ENCODE data around the gene NXPH4. TPM values are rescaled to one million over a fixed set of nuclear protein-coding genes. Genes with fewer than 3 reads are reported as not detected.

Gene NXPH4
- total RNA-seq, 4 donors from 2014 or later, result not detected

DNA sequence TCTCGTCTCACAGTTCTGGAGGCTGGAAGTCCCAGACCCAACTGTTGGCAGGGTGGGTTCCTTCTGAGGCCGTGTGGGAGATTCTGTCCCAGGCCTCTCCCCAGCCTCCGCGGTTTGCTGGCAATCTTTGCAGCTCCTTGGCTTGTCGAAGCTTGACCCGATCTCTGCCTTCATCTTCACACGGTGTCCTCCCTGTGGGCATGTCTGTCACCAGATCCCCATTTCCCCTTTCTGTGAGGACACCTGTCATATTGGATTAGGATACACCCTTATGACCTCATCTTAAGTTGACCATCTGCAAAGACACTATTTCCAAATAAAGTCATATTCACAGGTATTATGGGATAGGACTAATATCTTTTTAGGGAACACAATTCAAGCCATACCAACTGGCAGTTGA lies 46.6 kb upstream of the NXPH4 start:
- TF ChIP-seq, protein P1, sequence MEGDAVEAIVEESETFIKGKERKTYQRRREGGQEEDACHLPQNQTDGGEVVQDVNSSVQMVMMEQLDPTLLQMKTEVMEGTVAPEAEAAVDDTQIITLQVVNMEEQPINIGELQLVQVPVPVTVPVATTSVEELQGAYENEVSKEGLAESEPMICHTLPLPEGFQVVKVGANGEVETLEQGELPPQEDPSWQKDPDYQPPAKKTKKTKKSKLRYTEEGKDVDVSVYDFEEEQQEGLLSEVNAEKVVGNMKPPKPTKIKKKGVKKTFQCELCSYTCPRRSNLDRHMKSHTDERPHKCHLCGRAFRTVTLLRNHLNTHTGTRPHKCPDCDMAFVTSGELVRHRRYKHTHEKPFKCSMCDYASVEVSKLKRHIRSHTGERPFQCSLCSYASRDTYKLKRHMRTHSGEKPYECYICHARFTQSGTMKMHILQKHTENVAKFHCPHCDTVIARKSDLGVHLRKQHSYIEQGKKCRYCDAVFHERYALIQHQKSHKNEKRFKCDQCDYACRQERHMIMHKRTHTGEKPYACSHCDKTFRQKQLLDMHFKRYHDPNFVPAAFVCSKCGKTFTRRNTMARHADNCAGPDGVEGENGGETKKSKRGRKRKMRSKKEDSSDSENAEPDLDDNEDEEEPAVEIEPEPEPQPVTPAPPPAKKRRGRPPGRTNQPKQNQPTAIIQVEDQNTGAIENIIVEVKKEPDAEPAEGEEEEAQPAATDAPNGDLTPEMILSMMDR (IDR thresholded peaks at IDR 0.05 in 4 of 5, conservative IDR thresholded peaks at IDR 0.05 in 1 of 5), result no peak
- TF ChIP-seq POLR2A (IDR thresholded peaks at IDR 0.05), result no peak
- ATAC-seq (no peak), DNase-seq (no peak)
- no peaks in the 10 kb centered on the region for H3K27me3 ChIP-seq
- no peaks in the 10 kb centered on the region for H3K36me3 ChIP-seq
- intact Hi-C loops (cut with DNase I; ENCODE audit: low total_unique reads), result no loop called here
- H3K27ac ChIP-seq, result no peak overlapping the region
- no peaks in the 10 kb centered on the region for H3K9me3 ChIP-seq
- no peaks in the 10 kb centered on the region for H3K4me1 ChIP-seq
- H3K4me3 ChIP-seq, result no peak overlapping the region
- in situ Hi-C loops (cut with MboI; ENCODE audit: low sequenced_read_pairs in 4 of 4), result loop anchor here in 1 of 4 donors (10.0 kb wide), 1 partner anchor 105 kb away; no protein-coding TSS in a partner anchor

DNA sequence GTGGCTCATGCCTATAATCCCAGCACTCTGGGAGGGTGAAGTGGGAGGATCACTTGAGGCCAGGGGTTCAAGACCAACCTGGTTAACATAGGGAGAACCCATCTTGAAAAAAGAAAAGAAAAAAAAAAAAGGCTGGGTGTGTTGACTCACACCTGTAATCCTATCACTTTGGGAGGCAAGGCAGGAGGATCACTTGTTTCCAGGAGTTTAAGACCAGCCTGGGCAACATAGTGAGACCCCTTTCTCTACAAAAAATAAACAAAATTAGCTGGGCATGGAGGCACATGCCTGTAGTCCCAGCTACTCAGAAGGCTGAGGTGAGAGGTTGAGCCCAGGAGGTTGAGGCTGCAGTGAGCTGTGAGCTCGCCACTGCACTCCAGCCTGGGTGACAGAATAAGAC lies 46.2 kb upstream of the NXPH4 start:
- ATAC-seq (no peak), DNase-seq (no peak)
- Histone ChIP-seq H3K4me1 (no peaks in the 10 kb centered on the region), H3K27me3 (no peaks in the 10 kb centered on the region), H3K4me3 (no peak overlapping the region), H3K9me3 (no peaks in the 10 kb centered on the region), H3K36me3 (no peaks in the 10 kb centered on the region), H3K27ac (no peak overlapping the region)
- in situ Hi-C loops (cut with MboI; ENCODE audit: low sequenced_read_pairs in 4 of 4) (loop anchor here in 1 of 4 donors (10.0 kb wide), 1 partner anchor 106 kb away; no protein-coding TSS in a partner anchor), intact Hi-C loops (cut with DNase I; ENCODE audit: low total_unique reads) (no loop called here)
- no peak for TF ChIP-seq POLR2A (IDR thresholded peaks at IDR 0.05)
- TF ChIP-seq, protein P1 (IDR thresholded peaks at IDR 0.05 in 4 of 5, conservative IDR thresholded peaks at IDR 0.05 in 1 of 5), result no peak

DNA sequence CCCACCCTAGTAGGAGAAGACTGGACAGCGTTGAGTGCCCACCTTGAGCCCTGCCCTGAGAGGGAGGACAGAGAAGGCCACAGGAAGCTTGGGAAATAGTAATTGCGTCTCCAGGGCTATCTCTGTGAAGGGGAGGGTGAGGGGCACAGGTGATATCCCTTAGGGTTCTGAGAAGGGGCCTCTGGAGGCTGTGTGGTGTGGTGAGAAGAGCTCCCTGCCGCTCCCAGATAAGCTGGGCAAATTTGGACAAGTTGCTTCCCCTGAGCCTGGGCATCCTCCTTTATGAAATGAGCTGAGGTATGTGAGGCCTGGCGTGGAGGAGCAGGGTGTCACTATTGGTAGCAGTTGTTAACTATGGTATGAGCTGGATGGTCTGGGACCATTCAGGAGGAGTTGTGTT lies 45.7 kb upstream of the NXPH4 start:
- no peak for TF ChIP-seq POLR2A (IDR thresholded peaks at IDR 0.05)
- TF ChIP-seq, protein P1 (IDR thresholded peaks at IDR 0.05 in 4 of 5, conservative IDR thresholded peaks at IDR 0.05 in 1 of 5), result no peak
- in situ Hi-C loops (cut with MboI; ENCODE audit: low sequenced_read_pairs in 4 of 4), result loop anchor here in 1 of 4 donors (10.0 kb wide), 1 partner anchor 106 kb away; no protein-coding TSS in a partner anchor

DNA sequence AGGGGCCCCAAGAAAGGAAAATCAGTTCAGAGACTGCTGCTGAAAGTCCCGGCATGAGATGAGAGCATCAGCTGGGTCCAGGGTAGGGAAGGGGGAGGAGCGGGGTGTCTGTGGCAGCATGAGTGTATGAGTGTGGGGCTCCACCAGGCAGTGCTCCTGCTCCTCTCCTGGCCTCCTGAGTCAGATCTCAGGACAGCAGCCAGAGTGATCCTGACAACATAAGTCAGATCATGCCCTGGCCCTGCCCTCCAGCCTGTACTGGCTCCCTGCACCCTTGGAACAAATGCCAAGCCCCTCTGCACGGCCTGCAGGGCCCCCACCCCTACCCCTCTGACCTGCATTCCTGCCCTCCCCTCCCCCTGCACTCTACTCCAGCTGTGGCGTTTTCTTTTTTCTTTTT lies 44.9 kb upstream of the NXPH4 start:
- Histone ChIP-seq H3K27me3 (no peaks in the 10 kb centered on the region), H3K4me1 (no peaks in the 10 kb centered on the region), H3K27ac (no peak overlapping the region), H3K36me3 (no peaks in the 10 kb centered on the region), H3K9me3 (no peaks in the 10 kb centered on the region), H3K4me3 (no peak overlapping the region)
- ATAC-seq (no peak), DNase-seq (peak in 1 of 2 donors; percentile 37)
- in situ Hi-C loops (cut with MboI; ENCODE audit: low sequenced_read_pairs in 4 of 4), result loop anchor here in 1 of 4 donors (10.0 kb wide), 1 partner anchor 107 kb away; no protein-coding TSS in a partner anchor
- intact Hi-C loops (cut with DNase I; ENCODE audit: low total_unique reads), result no loop called here
- TF ChIP-seq, protein P1 (IDR thresholded peaks at IDR 0.05 in 4 of 5, conservative IDR thresholded peaks at IDR 0.05 in 1 of 5), result no peak

More for the DNA sequence above, 45.7 kb upstream of the NXPH4 start:
- DNase-seq, result no peak
- H3K27ac ChIP-seq, result no peak overlapping the region
- no peaks in the 10 kb centered on the region for H3K4me1 ChIP-seq
- intact Hi-C loops (cut with DNase I; ENCODE audit: low total_unique reads), result no loop called here
- no peaks in the 10 kb centered on the region for H3K9me3 ChIP-seq
- no peaks in the 10 kb centered on the region for H3K27me3 ChIP-seq
- H3K36me3 ChIP-seq, result no peaks in the 10 kb centered on the region
- H3K4me3 ChIP-seq, result no peak overlapping the region
- no peak for ATAC-seq

DNA sequence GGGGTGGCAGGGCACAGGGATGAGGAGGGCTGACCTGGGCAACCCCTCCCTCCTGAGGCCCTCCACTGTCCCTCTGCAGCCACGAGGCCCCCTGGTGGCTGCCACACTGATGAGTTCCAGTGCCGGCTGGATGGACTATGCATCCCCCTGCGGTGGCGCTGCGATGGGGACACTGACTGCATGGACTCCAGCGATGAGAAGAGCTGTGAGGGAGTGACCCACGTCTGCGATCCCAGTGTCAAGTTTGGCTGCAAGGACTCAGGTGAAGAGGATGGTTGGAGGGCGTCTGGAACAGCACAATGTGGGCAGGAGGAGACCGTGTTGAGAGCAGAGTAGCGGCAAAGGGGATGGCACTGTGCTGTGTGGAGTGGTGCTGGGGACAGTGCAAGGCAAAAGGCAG lies 43.5 kb upstream of the NXPH4 start:
- TF ChIP-seq POLR2A (IDR thresholded peaks at IDR 0.05), result no peak
- TF ChIP-seq, protein P1 (IDR thresholded peaks at IDR 0.05 in 4 of 5, conservative IDR thresholded peaks at IDR 0.05 in 1 of 5), result peak in 4 of 5 experiments; percentile 11 to 45 (median 30)
- Histone ChIP-seq H3K9me3 (no peaks in the 10 kb centered on the region), H3K27me3 (no peaks in the 10 kb centered on the region), H3K36me3 (no peaks in the 10 kb centered on the region), H3K4me3 (no peak overlapping the region), H3K27ac (no peak overlapping the region), H3K4me1 (no peaks in the 10 kb centered on the region)
- ATAC-seq, result no peak
- no peak for DNase-seq
- in situ Hi-C loops (cut with MboI; ENCODE audit: low sequenced_read_pairs in 4 of 4) (loop anchor here in 1 of 4 donors (10.0 kb wide), 1 partner anchor 108 kb away; no protein-coding TSS in a partner anchor), intact Hi-C loops (cut with DNase I; ENCODE audit: low total_unique reads) (no loop called here)

All from gastrocnemius medialis (tissue), 4 donors.